ENCODE data around the gene GKN1. TPM values are rescaled to one million over a fixed set of nuclear protein-coding genes. Genes with fewer than 3 reads are reported as not detected.

The GKN1 gene
- total RNA-seq, 1 donor from 2014 or later, result not detected

GRCh38 chr2:68934021-68934420, 40.4 kb upstream of the GKN1 start:
- Histone ChIP-seq H3K4me3 (ENCODE audit: low read depth, low read length) (no peak overlapping the region), H3K36me3 (ENCODE audit: control insufficient read depth, insufficient read depth, low read length) (no peaks in the 10 kb centered on the region), H3K27me3 (ENCODE audit: control insufficient read depth, insufficient read depth, low read length) (no peaks in the 10 kb centered on the region)
- FAIRE-seq, result peak; percentile 62
- no peak for TF ChIP-seq CTCF (IDR thresholded peaks at IDR 0.05; ENCODE audit: insufficient read depth, low read length, severe bottlenecking)
- no peak for DNase-seq (ENCODE audit: low read depth)

- Histone ChIP-seq H3K36me3 (ENCODE audit: control insufficient read depth, insufficient read depth, low read length) (no peaks in the 10 kb centered on the region), H3K4me3 (ENCODE audit: low read depth, low read length) (no peak overlapping the region), H3K27me3 (ENCODE audit: control insufficient read depth, insufficient read depth, low read length) (no peaks in the 10 kb centered on the region)
- TF ChIP-seq CTCF (IDR thresholded peaks at IDR 0.05; ENCODE audit: insufficient read depth, low read length, severe bottlenecking), result no peak
- DNase-seq (ENCODE audit: low read depth) (no peak), FAIRE-seq (peak; percentile 7)
Measured at GRCh38 chr2:68935471-68935870, 39.0 kb upstream of the GKN1 start.

- no peak for TF ChIP-seq CTCF (IDR thresholded peaks at IDR 0.05; ENCODE audit: insufficient read depth, low read length, severe bottlenecking)
- Histone ChIP-seq H3K27me3 (ENCODE audit: control insufficient read depth, insufficient read depth, low read length) (no peaks in the 10 kb centered on the region), H3K4me3 (ENCODE audit: low read depth, low read length) (no peak overlapping the region), H3K36me3 (ENCODE audit: control insufficient read depth, insufficient read depth, low read length) (no peaks in the 10 kb centered on the region)
- FAIRE-seq (no peak), DNase-seq (ENCODE audit: low read depth) (peak; percentile 95)
Measured at GRCh38 chr2:68936427-68936826, 38.0 kb upstream of the GKN1 start.

GRCh38 chr2:68936889-68937288, 37.5 kb upstream of the GKN1 start:
- peak; percentile 43 for FAIRE-seq
- H3K36me3 ChIP-seq (ENCODE audit: control insufficient read depth, insufficient read depth, low read length), result no peaks in the 10 kb centered on the region
- H3K27me3 ChIP-seq (ENCODE audit: control insufficient read depth, insufficient read depth, low read length), result no peaks in the 10 kb centered on the region
- TF ChIP-seq CTCF (IDR thresholded peaks at IDR 0.05; ENCODE audit: insufficient read depth, low read length, severe bottlenecking), result no peak
- DNase-seq (ENCODE audit: low read depth), result peak; percentile 35
- no peak overlapping the region for H3K4me3 ChIP-seq (ENCODE audit: low read depth, low read length)

GRCh38 chr2:68937346-68938055, 36.9 kb upstream of the GKN1 start:
- Histone ChIP-seq H3K36me3 (ENCODE audit: control insufficient read depth, insufficient read depth, low read length) (no peaks in the 10 kb centered on the region), H3K4me3 (ENCODE audit: low read depth, low read length) (no peak overlapping the region), H3K27me3 (ENCODE audit: control insufficient read depth, insufficient read depth, low read length) (no peaks in the 10 kb centered on the region)
- TF ChIP-seq CTCF (IDR thresholded peaks at IDR 0.05; ENCODE audit: insufficient read depth, low read length, severe bottlenecking), result no peak
- peak; percentile 36 for FAIRE-seq
- DNase-seq (ENCODE audit: low read depth), result no peak

GRCh38 chr2:68938938-68939337, 35.5 kb upstream of the GKN1 start:
- no peaks in the 10 kb centered on the region for H3K36me3 ChIP-seq (ENCODE audit: control insufficient read depth, insufficient read depth, low read length)

More at GRCh38 chr2:68938938-68939337, 35.5 kb upstream of the GKN1 start:
- FAIRE-seq (no peak), DNase-seq (ENCODE audit: low read depth) (no peak)
- no peak for TF ChIP-seq CTCF (IDR thresholded peaks at IDR 0.05; ENCODE audit: insufficient read depth, low read length, severe bottlenecking)
- no peaks in the 10 kb centered on the region for H3K27me3 ChIP-seq (ENCODE audit: control insufficient read depth, insufficient read depth, low read length)
- H3K4me3 ChIP-seq (ENCODE audit: low read depth, low read length), result no peak overlapping the region

All from bronchial epithelial cell (primary cell).